Measurements from ENCODE around the gene DYNC1I2. TPM values are rescaled to one million over a fixed set of nuclear protein-coding genes. Genes with fewer than 3 reads are reported as not detected.

DYNC1I2 gene
- total RNA-seq, 2 experiments from 2014 or later = 46.3 to 48.9 TPM

- ATAC-seq (ENCODE audit: low read depth) = no peak
These were observed 15.7 kb downstream of the DYNC1I2 start for GRCh38 chr2:171702781-171703556.

GRCh38 chr2:171703574-171704347 is 16.5 kb downstream of the DYNC1I2 start:
- POLR2A ChIA-PET = interaction anchor here (0.5 to 0.6 kb wide), 2 partner anchors 212 to 392 kb away, joined by 3 read pairs; no protein-coding TSS in a partner anchor
- ATAC-seq (ENCODE audit: low read depth) (no peak), DNase-seq (no peak)
- Mint-ChIP-seq H3K4me3 (no peak overlapping the region), H3K4me1 (peaks cover 3% of the 10 kb centered on the region), H3K27ac (no peak overlapping the region), H3K36me3 (peaks cover 7% of the 10 kb centered on the region), H3K9me3 (no peaks in the 10 kb centered on the region), H3K27me3 (no peaks in the 10 kb centered on the region)

More at GRCh38 chr2:171702781-171703556, 15.7 kb downstream of the DYNC1I2 start:
- POLR2A ChIA-PET = no interaction called here
- Mint-ChIP-seq H3K27ac (no peak overlapping the region), H3K9me3 (no peaks in the 10 kb centered on the region), H3K27me3 (no peaks in the 10 kb centered on the region), H3K4me3 (no peak overlapping the region), H3K4me1 (peaks cover 3% of the 10 kb centered on the region), H3K36me3 (peaks cover 7% of the 10 kb centered on the region)
- no peak for DNase-seq

GRCh38 chr2:171706152-171706803 is 19.0 kb downstream of the DYNC1I2 start:
- no peak for DNase-seq

GRCh38 chr2:171707752-171708151 is 20.5 kb downstream of the DYNC1I2 start:
- Mint-ChIP-seq H3K27ac (no peak overlapping the region), H3K4me1 (peaks cover 9% of the 10 kb centered on the region), H3K4me3 (no peak overlapping the region), H3K27me3 (no peaks in the 10 kb centered on the region), H3K36me3 (peaks cover 4% of the 10 kb centered on the region), H3K9me3 (no peaks in the 10 kb centered on the region)
- POLR2A ChIA-PET = interaction anchor here (0.7 kb wide), 1 partner anchor 282 kb away, joined by 3 read pairs; no protein-coding TSS in a partner anchor
- ATAC-seq (ENCODE audit: low read depth) = no peak
- no peak for DNase-seq

More at GRCh38 chr2:171706152-171706803, 19.0 kb downstream of the DYNC1I2 start:
- no peak overlapping the region for H3K4me3 Mint-ChIP-seq
- H3K27ac Mint-ChIP-seq = no peak overlapping the region
- H3K27me3 Mint-ChIP-seq = no peaks in the 10 kb centered on the region
- ATAC-seq (ENCODE audit: low read depth) = no peak
- POLR2A ChIA-PET = no interaction called here
- H3K36me3 Mint-ChIP-seq = peaks cover 4% of the 10 kb centered on the region
- no peaks in the 10 kb centered on the region for H3K9me3 Mint-ChIP-seq
- H3K4me1 Mint-ChIP-seq = peaks cover 3% of the 10 kb centered on the region

- no peak for DNase-seq
- no peak for ATAC-seq (ENCODE audit: low read depth)
- Mint-ChIP-seq H3K4me3 (no peak overlapping the region), H3K9me3 (no peaks in the 10 kb centered on the region), H3K4me1 (peaks cover 8% of the 10 kb centered on the region), H3K27ac (no peak overlapping the region), H3K36me3 (peaks cover 4% of the 10 kb centered on the region), H3K27me3 (no peaks in the 10 kb centered on the region)
- POLR2A ChIA-PET = no interaction called here
These were observed 21.9 kb downstream of the DYNC1I2 start for GRCh38 chr2:171709011-171709685.

- POLR2A ChIA-PET = no interaction called here
- H3K9me3 Mint-ChIP-seq = no peaks in the 10 kb centered on the region
- no peaks in the 10 kb centered on the region for H3K27me3 Mint-ChIP-seq
- H3K4me3 Mint-ChIP-seq = no peak overlapping the region
- no peak overlapping the region for H3K27ac Mint-ChIP-seq
- H3K4me1 Mint-ChIP-seq = peaks cover 8% of the 10 kb centered on the region
- peaks cover 7% of the 10 kb centered on the region for H3K36me3 Mint-ChIP-seq
- ATAC-seq (ENCODE audit: low read depth) = no peak
- no peak for DNase-seq
These were observed 24.1 kb downstream of the DYNC1I2 start for GRCh38 chr2:171711351-171711750.

GRCh38 chr2:171712051-171712450 is 24.8 kb downstream of the DYNC1I2 start:
- POLR2A ChIA-PET = no interaction called here
- peaks cover 6% of the 10 kb centered on the region for H3K4me1 Mint-ChIP-seq
- ATAC-seq (ENCODE audit: low read depth) (no peak), DNase-seq (no peak)
- H3K4me3 Mint-ChIP-seq = no peak overlapping the region
- no peaks in the 10 kb centered on the region for H3K27me3 Mint-ChIP-seq
- no peak overlapping the region for H3K27ac Mint-ChIP-seq
- H3K9me3 Mint-ChIP-seq = no peaks in the 10 kb centered on the region
- peaks cover 7% of the 10 kb centered on the region for H3K36me3 Mint-ChIP-seq

GRCh38 chr2:171718720-171719119 is 31.5 kb downstream of the DYNC1I2 start:
- H3K9me3 Mint-ChIP-seq = no peaks in the 10 kb centered on the region
- H3K4me3 Mint-ChIP-seq = no peak overlapping the region
- peaks cover 2% of the 10 kb centered on the region for H3K4me1 Mint-ChIP-seq
- peaks cover 12% of the 10 kb centered on the region for H3K36me3 Mint-ChIP-seq
- POLR2A ChIA-PET = no interaction called here
- no peak for ATAC-seq (ENCODE audit: low read depth)
- DNase-seq = no peak
- H3K27ac Mint-ChIP-seq = no peak overlapping the region
- H3K27me3 Mint-ChIP-seq = no peaks in the 10 kb centered on the region

- Mint-ChIP-seq H3K27ac (no peak overlapping the region), H3K9me3 (no peaks in the 10 kb centered on the region), H3K36me3 (peaks cover 14% of the 10 kb centered on the region), H3K27me3 (no peaks in the 10 kb centered on the region), H3K4me1 (peaks cover 2% of the 10 kb centered on the region), H3K4me3 (no peak overlapping the region)
- ATAC-seq (ENCODE audit: low read depth) = no peak
- POLR2A ChIA-PET = interaction anchor here (0.7 kb wide), 1 partner anchor 147 kb away, joined by 3 read pairs; no protein-coding TSS in a partner anchor
- DNase-seq = no peak
These were observed 32.4 kb downstream of the DYNC1I2 start for GRCh38 chr2:171719660-171720059.

GRCh38 chr2:171723716-171724683 is 36.7 kb downstream of the DYNC1I2 start:
- Mint-ChIP-seq H3K9me3 (no peaks in the 10 kb centered on the region), H3K27ac (no peak overlapping the region), H3K27me3 (no peaks in the 10 kb centered on the region), H3K4me1 (no peaks in the 10 kb centered on the region), H3K4me3 (no peak overlapping the region), H3K36me3 (peaks cover 12% of the 10 kb centered on the region)
- POLR2A ChIA-PET = no interaction called here
- DNase-seq (no peak), ATAC-seq (ENCODE audit: low read depth) (no peak)

- ATAC-seq (ENCODE audit: low read depth) = no peak
These were observed 39.7 kb downstream of the DYNC1I2 start for GRCh38 chr2:171726847-171727450.

More at GRCh38 chr2:171726847-171727450, 39.7 kb downstream of the DYNC1I2 start:
- POLR2A ChIA-PET = no interaction called here
- no peak for DNase-seq
- Mint-ChIP-seq H3K9me3 (no peaks in the 10 kb centered on the region), H3K27ac (no peak overlapping the region), H3K27me3 (no peaks in the 10 kb centered on the region), H3K4me1 (no peaks in the 10 kb centered on the region), H3K36me3 (peaks cover 29% of the 10 kb centered on the region), H3K4me3 (no peak overlapping the region)
